A204.1 (cell line): ENCODE data around the gene PSMD9.
"Not testable (repeated sequence)": the region's sequence is repeated elsewhere in the genome, so short reads cannot be mapped to it uniquely, and the experiment has no call there.

Experiments
- FAIRE-seq: peaks from 2 replicates; lab custom pipeline; 2012; peaks lifted over from hg19 to GRCh38; lab: Jason Lieb, UNC

Gene PSMD9

DNA sequence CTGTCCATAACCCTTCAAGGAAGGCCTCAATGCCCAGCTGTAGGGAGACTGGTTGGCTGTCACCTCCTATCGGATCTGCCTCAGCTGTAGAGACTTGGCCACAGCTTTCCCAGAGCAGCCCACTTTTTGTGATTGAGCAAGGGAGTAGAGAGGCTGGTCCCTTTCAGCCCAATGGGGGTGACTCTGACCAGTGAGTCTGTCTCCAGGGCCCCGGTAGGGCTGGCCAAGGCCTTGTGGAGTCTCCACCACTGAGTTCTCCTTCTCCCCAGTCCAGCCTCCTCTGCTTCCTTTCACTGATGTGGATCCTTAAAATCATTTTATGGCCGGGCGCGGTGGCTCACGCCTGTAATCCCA is 15.4 kb upstream of the PSMD9 start:
- FAIRE-seq: no peak

DNA sequence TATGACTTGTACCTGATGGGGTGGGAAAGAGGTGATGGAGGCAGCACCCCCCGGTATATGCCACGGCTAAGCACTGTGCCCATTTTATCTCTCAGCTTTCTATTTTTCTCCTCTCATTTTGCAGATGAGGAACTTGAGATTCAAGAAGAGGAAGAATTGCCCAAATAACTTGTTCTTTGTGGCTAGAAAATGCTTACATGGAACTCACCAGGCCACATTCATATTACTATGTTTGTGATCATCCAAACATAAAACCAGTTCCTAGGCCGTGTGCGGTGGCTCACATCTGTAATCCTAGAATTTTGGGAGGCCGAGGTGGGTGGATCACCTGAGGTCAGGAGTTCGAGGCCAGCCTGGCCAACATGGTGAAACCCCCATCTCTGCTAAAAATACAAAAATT is 14.5 kb upstream of the PSMD9 start:
- FAIRE-seq: no peak

DNA sequence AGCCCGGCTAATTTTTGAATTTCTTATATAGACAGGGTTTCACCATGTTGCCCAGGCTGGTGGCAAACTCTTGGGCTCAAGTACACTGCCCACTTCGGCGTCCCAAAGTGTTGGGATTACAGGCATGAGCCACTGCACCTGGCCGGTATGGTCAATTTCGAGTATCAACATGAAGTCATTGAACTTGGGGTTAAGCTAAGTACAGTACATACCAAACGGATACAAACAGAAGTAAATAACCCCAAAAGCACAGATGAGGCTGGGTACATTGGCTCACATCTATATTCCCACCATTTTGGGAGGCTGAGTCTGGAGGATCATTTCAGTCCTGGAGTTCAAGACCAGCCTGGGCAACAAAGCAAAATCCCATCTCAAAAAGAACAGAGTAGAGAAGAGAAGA is 13.0 kb upstream of the PSMD9 start:
- FAIRE-seq: no peak

DNA sequence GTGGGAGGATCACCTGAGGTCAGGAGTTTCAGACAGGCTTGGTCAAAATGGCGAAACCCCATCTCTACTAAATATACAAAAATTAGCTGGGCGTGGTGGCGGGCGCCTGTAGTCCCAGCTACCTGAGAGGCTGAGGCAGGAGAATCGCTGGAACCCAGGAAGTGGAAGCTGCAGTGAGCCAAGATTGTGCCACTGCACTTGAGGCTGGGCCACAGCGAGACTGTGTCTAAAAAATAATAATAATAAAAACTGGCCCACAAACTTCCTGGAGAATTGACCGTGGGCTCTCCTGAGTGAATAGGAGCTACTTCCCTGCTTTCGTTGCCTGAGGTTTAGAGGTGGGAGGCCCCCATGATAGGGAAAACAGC is 12.5 kb upstream of the PSMD9 start:
- FAIRE-seq: not testable (repeated sequence)

- FAIRE-seq: no peak
Measured at GRCh38 chr12:121883315-121883660, 5.3 kb upstream of the PSMD9 start.

DNA sequence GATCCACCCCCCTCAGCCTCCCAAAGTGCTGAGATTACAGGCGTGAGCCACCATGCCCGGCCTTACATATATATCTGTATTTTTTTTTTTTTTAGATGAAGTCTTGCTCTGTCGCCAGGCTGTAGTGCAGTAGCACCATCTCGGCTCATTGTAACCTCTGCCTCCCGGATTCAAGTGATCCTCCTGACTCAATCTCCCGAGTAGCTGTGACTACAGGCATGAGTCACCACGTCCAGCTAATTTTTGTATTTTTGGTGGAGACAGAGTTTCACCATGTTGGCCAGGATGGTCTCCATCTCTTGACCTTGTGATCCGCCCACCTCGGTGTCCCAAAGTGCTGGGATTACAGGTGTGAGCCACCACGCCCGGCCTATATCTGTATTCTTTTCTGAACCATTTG is 3.5 kb upstream of the PSMD9 start:
- FAIRE-seq: not testable (repeated sequence)

DNA sequence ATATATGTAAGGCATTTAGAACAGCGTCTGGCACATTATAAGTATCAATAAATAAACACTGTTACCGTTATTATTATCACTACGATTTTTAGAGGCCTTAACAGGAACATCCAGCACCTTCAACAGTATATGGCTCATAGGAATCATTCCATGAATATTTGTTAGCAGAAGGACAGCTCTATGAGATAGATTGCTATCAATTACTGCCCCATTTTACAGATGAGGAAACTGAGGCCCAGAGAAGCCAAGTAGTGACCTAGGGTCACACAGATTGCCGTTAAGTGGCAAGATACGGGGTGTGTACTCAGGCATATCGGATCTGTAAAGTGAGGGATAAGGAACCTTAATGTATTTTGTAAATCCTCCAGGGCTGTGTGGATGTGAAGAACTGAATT is 510 bp upstream of the PSMD9 start:
- no peak for FAIRE-seq

- no peak for FAIRE-seq
Measured at GRCh38 chr12:121889274-121889624, 659 bp downstream of the PSMD9 start.

- FAIRE-seq: not testable (repeated sequence)
Measured at GRCh38 chr12:121889661-121890060, 1.1 kb downstream of the PSMD9 start.

DNA sequence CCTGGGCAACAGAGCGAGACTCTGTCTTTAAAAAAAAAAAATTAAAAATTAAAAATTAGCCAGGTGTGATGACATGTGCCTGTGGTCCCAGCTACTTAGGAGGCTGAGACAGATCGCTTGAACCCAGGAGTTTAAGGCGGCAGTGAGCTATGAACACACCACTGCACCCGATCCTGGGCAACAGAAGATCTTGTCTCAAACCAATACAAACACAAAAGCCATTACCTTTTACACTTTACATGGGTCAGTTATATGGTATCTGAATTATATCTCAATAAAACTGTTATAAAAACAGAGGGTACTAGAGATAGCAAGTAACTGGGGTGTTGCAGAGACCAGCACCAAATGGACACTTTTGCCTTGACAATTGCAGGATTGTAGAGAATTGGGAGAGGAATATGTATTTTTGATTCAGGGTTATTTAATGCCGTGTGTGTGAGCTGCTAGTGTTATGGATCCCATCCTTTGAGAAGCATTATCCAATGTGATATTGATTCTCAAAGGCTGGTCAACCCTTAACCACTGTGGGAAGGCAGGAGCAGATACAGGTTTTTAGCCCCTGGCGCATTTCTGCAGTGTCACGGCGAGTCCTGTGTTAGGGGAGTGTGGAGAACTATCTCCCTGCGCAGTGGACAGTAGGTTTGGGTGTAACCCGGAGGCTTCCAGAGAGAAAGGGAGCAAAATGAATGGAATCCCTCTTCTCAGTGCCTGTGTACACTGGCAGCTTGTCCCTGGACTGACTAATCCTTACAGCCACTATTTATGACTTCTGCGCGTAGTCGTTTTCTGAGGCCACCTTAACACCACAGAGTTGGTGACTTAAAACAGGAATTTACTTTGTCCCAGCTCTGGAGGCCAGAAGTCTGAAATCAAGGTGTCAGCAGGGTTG is 4.3 kb downstream of the PSMD9 start:
- FAIRE-seq: no peak

- FAIRE-seq: no peak
Measured at GRCh38 chr12:121893961-121894460, 5.4 kb downstream of the PSMD9 start.

DNA sequence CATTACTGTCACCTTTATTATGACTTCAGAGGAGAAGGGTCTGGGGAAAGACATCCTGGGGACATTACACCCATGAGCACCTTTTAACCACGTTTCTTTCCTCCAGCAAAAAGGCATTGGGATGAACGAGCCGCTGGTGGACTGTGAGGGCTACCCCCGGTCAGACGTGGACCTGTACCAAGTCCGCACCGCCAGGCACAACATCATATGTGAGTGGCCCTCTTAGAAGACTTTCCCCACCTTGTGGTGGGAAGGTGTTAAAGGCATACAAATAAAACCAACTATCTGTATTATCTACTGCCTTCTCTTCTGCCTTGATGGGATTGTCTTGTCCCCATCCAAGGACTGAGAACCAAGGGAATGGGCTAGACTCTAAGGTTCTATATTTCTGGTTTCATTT is 6.0 kb downstream of the PSMD9 start:
- FAIRE-seq: no peak

DNA sequence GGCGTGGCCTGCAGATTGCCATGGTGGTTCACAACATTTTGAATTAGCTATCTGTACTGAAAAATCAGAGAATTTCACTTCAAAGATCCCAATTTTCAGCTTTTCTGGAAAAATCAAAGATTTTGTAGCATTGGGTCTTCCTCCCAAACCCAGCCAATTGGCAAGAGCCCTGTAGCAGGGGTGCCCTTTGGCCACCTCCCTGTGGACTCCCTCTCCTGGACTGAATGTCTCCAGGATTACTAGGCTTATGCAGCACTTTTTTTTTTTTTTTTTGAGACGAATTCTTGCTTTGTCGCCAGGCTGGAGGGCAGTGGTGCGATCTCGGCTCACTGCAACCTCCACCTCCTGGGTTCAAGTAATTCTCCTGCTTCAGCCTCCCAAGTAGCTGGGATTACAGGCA is 9.7 kb downstream of the PSMD9 start:
- FAIRE-seq: no peak

GRCh38 chr12:121899590-121899989 is 11.0 kb downstream of the PSMD9 start:
- FAIRE-seq: no peak

GRCh38 chr12:121903202-121903601 is 14.6 kb downstream of the PSMD9 start:
- FAIRE-seq: no peak

DNA sequence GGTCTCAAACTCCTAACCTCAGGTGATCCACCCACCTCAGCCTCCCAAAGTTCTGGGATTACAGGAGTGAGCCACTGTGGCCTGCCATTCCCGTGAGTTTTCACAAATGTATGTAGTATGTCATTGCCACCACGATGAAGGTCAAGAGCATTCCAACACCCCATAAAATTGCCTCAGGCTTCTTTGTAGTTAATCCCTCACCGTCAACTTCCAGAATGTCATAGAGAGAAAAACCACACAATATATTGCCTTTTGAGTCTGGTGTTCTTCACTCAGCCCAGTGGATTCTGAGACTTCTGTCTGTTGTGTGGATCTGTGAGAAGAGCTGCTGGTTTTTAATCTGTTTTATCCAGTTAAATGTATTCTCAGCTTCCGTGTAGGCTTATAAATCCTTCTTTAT is 17.2 kb downstream of the PSMD9 start:
- FAIRE-seq: no peak

- FAIRE-seq: no peak
Measured at GRCh38 chr12:121908702-121909101, 20.1 kb downstream of the PSMD9 start.

DNA sequence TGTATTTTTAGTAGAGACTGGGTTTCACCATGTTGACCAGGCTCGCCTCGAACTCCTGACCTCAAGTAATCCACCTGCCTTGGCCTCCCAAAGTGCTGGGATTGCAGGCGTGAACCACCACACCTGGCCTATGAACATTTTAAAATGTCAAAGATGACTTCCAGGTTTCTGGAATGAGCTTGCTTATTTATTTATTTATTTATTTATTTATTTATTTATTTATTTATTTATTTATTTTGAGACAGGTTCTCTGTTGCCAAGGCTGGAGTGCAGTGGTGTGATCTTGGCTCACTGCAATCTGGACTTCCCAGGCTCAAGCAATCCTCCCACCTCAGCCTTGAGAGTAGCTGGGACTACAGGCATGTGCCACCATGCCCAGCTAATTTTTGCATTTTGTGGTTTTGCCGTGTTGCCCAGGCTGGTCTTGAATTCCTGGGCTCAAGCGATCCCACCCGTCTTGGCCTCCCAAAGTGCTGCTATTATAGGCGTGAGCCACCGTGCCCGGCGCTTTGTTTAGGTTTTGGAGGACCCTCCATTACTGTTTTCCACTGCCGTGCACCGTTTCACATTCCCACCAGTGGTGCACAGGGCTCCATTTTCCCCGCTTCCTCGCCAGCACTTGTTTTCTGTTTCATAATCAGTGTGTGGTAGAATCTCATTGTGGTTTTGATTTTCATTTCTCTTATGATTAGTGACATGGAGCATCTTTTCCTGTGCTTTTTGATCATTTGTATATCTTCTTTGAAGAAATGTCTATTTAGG is 23.4 kb downstream of the PSMD9 start:
- FAIRE-seq: no peak

GRCh38 chr12:121915841-121916321 is 27.3 kb downstream of the PSMD9 start:
- FAIRE-seq: no peak

DNA sequence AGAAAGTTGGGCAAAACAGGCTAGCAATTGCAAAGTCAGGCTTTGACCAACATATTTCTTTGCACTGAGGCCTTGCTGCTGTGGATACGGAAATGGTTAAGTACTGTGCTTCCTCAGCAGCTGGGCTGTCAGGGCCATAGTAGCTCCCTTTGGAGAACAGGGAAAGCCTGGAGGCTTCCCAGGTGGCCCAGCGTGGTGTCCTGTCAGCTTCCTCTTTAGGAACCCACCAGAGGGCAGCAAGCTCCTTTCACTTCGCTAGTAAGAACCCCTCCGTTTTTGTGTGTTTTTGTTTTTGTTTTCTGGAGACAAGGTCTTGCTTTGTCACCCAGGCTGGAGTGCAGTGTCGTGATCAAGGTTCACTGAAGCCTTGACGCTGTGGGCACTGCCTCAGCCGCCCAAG is 28.1 kb downstream of the PSMD9 start:
- no peak for FAIRE-seq

DNA sequence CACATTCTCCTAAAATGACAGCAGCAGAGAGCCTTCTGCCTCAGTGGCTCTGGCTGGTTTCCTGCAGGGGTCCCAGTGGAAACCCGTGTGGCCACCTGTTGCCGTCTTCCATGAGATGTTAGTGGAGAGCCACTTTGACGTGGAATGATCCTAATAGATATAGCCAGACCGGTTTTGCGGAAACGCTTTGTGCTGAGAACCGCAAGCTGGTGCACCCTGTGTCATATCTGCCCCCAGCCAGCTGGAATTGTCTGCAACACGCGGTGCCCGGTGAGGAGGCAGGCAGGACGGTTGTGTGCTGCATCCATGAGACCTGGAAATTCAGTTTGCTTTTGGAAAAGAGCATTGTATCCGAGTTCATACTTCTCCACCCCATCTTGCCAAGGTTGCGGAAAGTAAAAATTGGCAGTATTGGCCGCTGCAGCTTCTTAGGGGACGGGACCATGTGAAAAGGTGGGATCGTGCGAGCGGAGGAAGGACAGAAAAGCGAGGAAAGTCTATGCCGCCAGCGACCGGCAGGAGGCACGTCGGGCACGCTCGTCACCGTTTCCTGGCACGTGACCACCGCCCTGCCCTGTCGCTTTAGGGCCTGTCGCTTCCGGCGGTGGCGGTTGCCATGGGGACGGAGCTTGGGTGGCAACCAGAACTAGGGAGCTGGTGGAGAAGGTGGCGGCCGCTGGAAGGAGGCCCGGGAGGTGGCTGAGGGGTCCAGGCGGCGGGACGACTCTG is 29.5 kb downstream of the PSMD9 start, which contains the start of gene CFAP251:
Gene CFAP251, plus strand, starts transcription at position 643 of the 729 bp plus-strand sequence. CDS start 2,714 bp downstream, outside the sequence.
- no peak for FAIRE-seq

GRCh38 chr12:121918679-121919038 is 30.1 kb downstream of the PSMD9 start:
- FAIRE-seq: no peak

DNA sequence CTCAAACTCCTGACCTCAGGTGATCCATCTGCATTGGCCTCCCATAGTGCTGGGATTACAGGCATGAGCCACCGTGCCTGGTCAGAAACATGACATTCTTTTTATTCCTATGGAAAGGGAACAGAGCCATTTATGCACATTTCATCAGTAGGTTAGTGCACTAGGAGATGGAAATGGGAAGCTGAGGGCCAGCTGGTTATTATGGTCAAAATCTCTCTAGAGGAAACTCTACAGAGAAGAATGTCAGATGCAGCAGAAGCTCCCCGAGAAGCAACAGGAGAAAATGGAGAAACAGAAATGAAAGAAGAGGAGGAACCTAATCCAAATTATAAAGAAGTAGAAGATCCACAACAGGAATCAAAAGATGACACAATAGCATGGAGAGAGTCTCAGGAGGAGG is 32.5 kb downstream of the PSMD9 start:
- no peak for FAIRE-seq
